ENCODE data around the gene MATK. TPM values are rescaled to one million over a fixed set of nuclear protein-coding genes. Genes with fewer than 3 reads are reported as not detected.

Gene MATK
- total RNA-seq, 1 donor from 2014 or later = 1.8 TPM

DNA sequence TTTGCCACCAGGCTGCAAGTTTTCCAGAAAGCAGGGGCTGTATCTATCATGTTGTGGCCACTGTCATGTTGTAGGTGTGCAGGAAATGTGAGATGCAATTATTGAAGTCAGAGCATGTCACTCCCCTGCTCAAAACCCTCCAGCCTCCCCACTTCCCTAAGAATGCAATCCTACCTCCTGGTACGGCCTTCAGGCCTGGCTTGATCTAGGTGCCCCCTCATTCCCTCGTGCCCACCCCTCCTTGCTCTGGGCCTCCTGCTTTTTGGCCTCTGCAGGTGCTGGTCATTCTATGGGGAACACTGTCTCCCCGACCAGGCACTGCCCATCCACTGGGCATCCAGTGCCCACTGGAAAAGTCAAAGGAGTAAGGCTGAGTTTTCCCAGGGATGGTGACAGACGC lies 28.5 kb upstream of the MATK start:
- no peak for DNase-seq (ENCODE audit: low spot score, unreplicated experiment)
- Mint-ChIP-seq H3K27ac (no peak overlapping the region), H3K36me3 (ENCODE audit: insufficient read depth) (no peaks in the 10 kb centered on the region), H3K9me3 (ENCODE audit: low read depth) (no peaks in the 10 kb centered on the region), H3K4me1 (ENCODE audit: low read depth) (no peaks in the 10 kb centered on the region), H3K4me3 (ENCODE audit: low read depth) (no peak overlapping the region), H3K27me3 (peaks cover 7% of the 10 kb centered on the region)
- TF ChIP-seq, protein P1, sequence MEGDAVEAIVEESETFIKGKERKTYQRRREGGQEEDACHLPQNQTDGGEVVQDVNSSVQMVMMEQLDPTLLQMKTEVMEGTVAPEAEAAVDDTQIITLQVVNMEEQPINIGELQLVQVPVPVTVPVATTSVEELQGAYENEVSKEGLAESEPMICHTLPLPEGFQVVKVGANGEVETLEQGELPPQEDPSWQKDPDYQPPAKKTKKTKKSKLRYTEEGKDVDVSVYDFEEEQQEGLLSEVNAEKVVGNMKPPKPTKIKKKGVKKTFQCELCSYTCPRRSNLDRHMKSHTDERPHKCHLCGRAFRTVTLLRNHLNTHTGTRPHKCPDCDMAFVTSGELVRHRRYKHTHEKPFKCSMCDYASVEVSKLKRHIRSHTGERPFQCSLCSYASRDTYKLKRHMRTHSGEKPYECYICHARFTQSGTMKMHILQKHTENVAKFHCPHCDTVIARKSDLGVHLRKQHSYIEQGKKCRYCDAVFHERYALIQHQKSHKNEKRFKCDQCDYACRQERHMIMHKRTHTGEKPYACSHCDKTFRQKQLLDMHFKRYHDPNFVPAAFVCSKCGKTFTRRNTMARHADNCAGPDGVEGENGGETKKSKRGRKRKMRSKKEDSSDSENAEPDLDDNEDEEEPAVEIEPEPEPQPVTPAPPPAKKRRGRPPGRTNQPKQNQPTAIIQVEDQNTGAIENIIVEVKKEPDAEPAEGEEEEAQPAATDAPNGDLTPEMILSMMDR (IDR thresholded peaks at IDR 0.05; ENCODE audit: unreplicated experiment) = no peak

DNA sequence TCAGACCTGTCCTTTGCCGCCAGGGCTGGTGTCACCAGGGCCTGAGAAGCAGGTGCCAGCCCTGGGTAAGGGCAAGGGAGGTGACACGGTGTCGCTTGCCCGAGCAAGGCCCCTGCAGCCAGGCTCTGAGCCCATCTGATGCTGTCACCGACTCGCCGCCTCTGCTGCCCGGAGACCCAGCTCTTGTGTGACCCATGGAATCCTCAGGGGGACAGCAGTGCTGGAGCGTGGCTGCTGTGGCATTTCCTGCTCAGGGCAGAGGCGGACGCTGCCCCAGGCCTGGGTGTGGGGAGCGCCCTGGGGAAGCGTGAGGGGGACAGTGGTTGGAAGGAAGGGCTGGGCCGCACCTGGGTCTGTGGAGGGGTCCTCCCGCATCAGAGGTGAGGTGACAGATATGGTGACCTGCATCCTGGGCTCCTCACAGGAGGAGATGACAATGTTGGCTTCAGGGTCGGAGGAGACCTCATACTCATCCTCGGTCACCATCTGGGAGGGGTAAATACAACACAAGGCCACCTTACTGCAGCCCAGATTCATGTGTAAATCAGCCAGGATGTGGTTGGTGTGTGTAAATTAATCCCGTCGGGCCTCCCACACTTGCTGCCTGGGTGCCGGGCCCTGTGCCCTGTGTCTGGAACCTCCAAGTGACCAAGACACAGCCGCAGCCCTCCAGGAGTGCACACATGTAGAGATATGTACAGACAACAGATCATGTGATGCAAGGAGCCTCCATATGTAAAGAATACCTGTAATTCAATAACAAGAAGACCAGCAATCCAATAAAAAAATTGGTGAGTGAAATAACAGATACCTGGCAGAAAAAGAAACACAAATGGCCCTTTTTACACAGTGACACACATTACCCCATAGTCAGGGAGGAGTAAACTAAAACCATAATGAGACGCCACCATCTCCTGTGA lies 27.6 kb upstream of the MATK start:
- H3K36me3 Mint-ChIP-seq (ENCODE audit: insufficient read depth) = no peaks in the 10 kb centered on the region
- H3K27me3 Mint-ChIP-seq = peaks cover 7% of the 10 kb centered on the region
- H3K4me3 Mint-ChIP-seq (ENCODE audit: low read depth) = no peak overlapping the region
- H3K4me1 Mint-ChIP-seq (ENCODE audit: low read depth) = no peaks in the 10 kb centered on the region
- no peak overlapping the region for H3K27ac Mint-ChIP-seq
- TF ChIP-seq, protein P1 (IDR thresholded peaks at IDR 0.05; ENCODE audit: unreplicated experiment) = no peak
- no peak for DNase-seq (ENCODE audit: low spot score, unreplicated experiment)
- no peaks in the 10 kb centered on the region for H3K9me3 Mint-ChIP-seq (ENCODE audit: low read depth)

DNA sequence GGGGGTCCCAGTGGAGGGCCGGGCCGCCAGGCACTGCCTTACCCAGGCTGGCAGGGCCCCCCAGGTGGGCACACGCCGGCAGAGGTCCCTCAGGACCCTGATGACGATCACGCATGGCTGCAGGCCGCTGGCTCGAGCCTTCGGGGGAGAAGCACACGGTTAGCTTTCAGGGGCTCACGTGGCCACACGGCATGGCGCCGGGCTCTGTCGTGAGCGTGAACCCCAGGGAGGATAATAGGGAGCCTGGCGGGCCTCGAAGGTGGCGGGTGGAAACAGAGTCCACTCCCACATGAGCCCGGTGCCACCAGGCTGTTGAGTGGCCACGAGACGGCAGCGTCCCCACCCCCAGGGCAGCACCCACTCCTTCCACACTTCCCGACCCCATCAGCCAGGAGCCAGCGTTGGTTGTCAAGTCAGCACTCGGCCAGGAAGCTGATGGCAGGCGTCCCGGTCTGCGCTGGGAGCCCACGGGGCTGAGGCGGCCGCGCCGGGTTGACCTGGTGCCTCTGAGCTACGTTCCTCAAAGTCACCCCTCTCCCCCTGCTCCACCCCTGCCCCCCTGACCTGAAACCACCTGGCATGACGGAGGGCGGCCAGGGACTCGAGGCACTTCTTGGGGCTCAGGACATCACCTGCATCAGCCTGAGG lies 24.7 kb upstream of the MATK start:
- Mint-ChIP-seq H3K27me3 (no peaks in the 10 kb centered on the region), H3K4me1 (ENCODE audit: low read depth) (no peaks in the 10 kb centered on the region), H3K4me3 (ENCODE audit: low read depth) (no peak overlapping the region), H3K36me3 (ENCODE audit: insufficient read depth) (no peaks in the 10 kb centered on the region), H3K27ac (no peak overlapping the region), H3K9me3 (ENCODE audit: low read depth) (no peaks in the 10 kb centered on the region)
- no peak for DNase-seq (ENCODE audit: low spot score, unreplicated experiment)
- TF ChIP-seq, protein P1 (IDR thresholded peaks at IDR 0.05; ENCODE audit: unreplicated experiment) = no peak

DNA sequence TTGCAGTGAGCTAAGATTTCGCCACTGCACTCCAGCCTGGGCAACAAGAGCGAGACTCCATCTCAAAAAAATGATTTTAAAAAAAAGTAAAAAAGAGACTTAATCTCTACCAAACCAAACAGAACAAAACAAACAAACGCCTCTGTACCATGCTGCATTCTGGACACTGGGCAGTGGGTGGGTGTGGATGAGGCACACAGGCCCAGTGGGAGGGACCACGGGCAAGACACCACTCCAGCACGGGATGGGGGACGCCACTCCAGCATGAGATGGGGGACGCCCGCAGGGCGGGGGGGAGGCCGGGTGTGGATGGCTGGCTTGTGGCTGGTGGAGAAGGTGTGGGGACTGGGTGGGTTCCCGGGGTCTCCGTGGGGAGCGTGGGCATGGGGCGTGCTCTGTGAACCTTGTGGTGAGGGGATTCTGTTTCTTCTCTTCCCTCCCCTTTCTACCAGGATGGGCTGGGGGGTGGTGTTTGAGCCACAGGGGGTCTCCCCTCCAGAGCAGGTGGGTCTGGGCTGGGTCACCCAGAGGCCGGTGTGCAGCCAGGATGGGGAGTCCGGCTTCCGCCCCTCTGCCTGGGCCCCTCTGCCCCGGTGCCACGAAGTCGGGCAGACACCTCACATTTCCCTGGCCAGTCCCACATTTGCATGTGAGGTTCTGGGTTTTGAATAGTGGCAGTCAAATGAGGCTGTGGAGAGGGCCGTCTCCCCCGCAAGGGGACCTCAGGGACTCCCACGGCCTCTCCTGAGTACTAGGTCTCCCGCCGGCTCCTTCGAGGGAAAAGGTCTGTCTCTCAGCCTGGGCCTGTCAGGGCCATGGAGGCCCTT lies 23.9 kb upstream of the MATK start:
- no peak overlapping the region for H3K4me3 Mint-ChIP-seq (ENCODE audit: low read depth)
- DNase-seq (ENCODE audit: low spot score, unreplicated experiment) = no peak
- H3K9me3 Mint-ChIP-seq (ENCODE audit: low read depth) = no peaks in the 10 kb centered on the region
- no peak overlapping the region for H3K27ac Mint-ChIP-seq
- H3K27me3 Mint-ChIP-seq = peaks cover 5% of the 10 kb centered on the region
- H3K4me1 Mint-ChIP-seq (ENCODE audit: low read depth) = no peaks in the 10 kb centered on the region
- no peaks in the 10 kb centered on the region for H3K36me3 Mint-ChIP-seq (ENCODE audit: insufficient read depth)
- TF ChIP-seq, protein P1 (IDR thresholded peaks at IDR 0.05; ENCODE audit: unreplicated experiment) = no peak
